ENCODE measurements around the gene MRPS27.

Gene MRPS27

GRCh38 chr5:72330712-72331111 is 10.7 kb upstream of the MRPS27 start:
- TF ChIP-seq SPI1 (IDR thresholded peaks at IDR 0.05; ENCODE audit: borderline replicate concordance, low read depth) (no peak), GABPA (IDR thresholded peaks at IDR 0.05; ENCODE audit: low read depth) (no peak), POLR2AphosphoS5 (IDR thresholded peaks at IDR 0.05; ENCODE audit: low read depth) (no peak), CTCF (IDR thresholded peaks at IDR 0.05; ENCODE audit: insufficient read depth, low read length) (no peak)
- TF ChIP-seq, protein P1, sequence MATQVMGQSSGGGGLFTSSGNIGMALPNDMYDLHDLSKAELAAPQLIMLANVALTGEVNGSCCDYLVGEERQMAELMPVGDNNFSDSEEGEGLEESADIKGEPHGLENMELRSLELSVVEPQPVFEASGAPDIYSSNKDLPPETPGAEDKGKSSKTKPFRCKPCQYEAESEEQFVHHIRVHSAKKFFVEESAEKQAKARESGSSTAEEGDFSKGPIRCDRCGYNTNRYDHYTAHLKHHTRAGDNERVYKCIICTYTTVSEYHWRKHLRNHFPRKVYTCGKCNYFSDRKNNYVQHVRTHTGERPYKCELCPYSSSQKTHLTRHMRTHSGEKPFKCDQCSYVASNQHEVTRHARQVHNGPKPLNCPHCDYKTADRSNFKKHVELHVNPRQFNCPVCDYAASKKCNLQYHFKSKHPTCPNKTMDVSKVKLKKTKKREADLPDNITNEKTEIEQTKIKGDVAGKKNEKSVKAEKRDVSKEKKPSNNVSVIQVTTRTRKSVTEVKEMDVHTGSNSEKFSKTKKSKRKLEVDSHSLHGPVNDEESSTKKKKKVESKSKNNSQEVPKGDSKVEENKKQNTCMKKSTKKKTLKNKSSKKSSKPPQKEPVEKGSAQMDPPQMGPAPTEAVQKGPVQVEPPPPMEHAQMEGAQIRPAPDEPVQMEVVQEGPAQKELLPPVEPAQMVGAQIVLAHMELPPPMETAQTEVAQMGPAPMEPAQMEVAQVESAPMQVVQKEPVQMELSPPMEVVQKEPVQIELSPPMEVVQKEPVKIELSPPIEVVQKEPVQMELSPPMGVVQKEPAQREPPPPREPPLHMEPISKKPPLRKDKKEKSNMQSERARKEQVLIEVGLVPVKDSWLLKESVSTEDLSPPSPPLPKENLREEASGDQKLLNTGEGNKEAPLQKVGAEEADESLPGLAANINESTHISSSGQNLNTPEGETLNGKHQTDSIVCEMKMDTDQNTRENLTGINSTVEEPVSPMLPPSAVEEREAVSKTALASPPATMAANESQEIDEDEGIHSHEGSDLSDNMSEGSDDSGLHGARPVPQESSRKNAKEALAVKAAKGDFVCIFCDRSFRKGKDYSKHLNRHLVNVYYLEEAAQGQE (IDR thresholded peaks at IDR 0.05; ENCODE audit: insufficient replicate concordance, low read depth) = no peak
- no peak for DNase-seq (ENCODE audit: low read depth in 1 of 2, low spot score in 1 of 2)
- H3K4me3 ChIP-seq (replicated peaks; ENCODE audit: insufficient read depth, low read length) = no peak overlapping the region
- H3K27me3 ChIP-seq (ENCODE audit: insufficient read depth, poor library complexity, severe bottlenecking) = no peaks in the 10 kb centered on the region
- H3K27ac ChIP-seq (replicated peaks) = no peak overlapping the region

- no peak for DNase-seq (ENCODE audit: low read depth in 1 of 2, low spot score in 1 of 2)
- no peak for TF ChIP-seq SPI1 (IDR thresholded peaks at IDR 0.05; ENCODE audit: borderline replicate concordance, low read depth)
- TF ChIP-seq CTCF (IDR thresholded peaks at IDR 0.05; ENCODE audit: insufficient read depth, low read length) = no peak
- no peak for TF ChIP-seq POLR2AphosphoS5 (IDR thresholded peaks at IDR 0.05; ENCODE audit: low read depth)
- TF ChIP-seq GABPA (IDR thresholded peaks at IDR 0.05; ENCODE audit: low read depth) = no peak
- TF ChIP-seq, protein P1 (IDR thresholded peaks at IDR 0.05; ENCODE audit: insufficient replicate concordance, low read depth) = no peak
- no peak overlapping the region for H3K4me3 ChIP-seq (replicated peaks; ENCODE audit: insufficient read depth, low read length)
- no peak overlapping the region for H3K27ac ChIP-seq (replicated peaks)
- H3K27me3 ChIP-seq (ENCODE audit: insufficient read depth, poor library complexity, severe bottlenecking) = no peaks in the 10 kb centered on the region
Measured at GRCh38 chr5:72328172-72328571, 8.1 kb upstream of the MRPS27 start.

GRCh38 chr5:72326306-72326649 is 6.2 kb upstream of the MRPS27 start:
- H3K27ac ChIP-seq (replicated peaks) = no peak overlapping the region
- no peak overlapping the region for H3K4me3 ChIP-seq (replicated peaks; ENCODE audit: insufficient read depth, low read length)
- no peak for TF ChIP-seq CTCF (IDR thresholded peaks at IDR 0.05; ENCODE audit: insufficient read depth, low read length)
- TF ChIP-seq, protein P1 (IDR thresholded peaks at IDR 0.05; ENCODE audit: insufficient replicate concordance, low read depth) = no peak
- TF ChIP-seq POLR2AphosphoS5 (IDR thresholded peaks at IDR 0.05; ENCODE audit: low read depth) = no peak
- TF ChIP-seq SPI1 (IDR thresholded peaks at IDR 0.05; ENCODE audit: borderline replicate concordance, low read depth) = no peak
- TF ChIP-seq GABPA (IDR thresholded peaks at IDR 0.05; ENCODE audit: low read depth) = no peak
- no peak for DNase-seq (ENCODE audit: low read depth in 1 of 2, low spot score in 1 of 2)
- H3K27me3 ChIP-seq (ENCODE audit: insufficient read depth, poor library complexity, severe bottlenecking) = no peaks in the 10 kb centered on the region
